Smooth muscle cell (in vitro differentiated cells): Measurements from ENCODE around the gene GALP. TPM values are rescaled to one million over a fixed set of nuclear protein-coding genes. Genes with fewer than 3 reads are reported as not detected.

Experiments used
- DNase-seq: peaks from one replicate; lab custom pipeline; 2025; ENCODE audit not compliant: unreplicated experiment; lab: John Stamatoyannopoulos, UW
- H2AFZ ChIP-seq: fragments of 200-600 bp; sonication (generic); 2 replicates; pipeline ENCODE4 v1.6.0; 2016; ENCODE audit warnings: antibody characterized with exemption, low read depth, mild to moderate bottlenecking
- H3F3A ChIP-seq: fragments of 200-600 bp; sonication (generic); 2 replicates; pipeline ENCODE4 v1.6.0; 2017; ENCODE audit warnings: antibody characterized with exemption, low read depth
- H3K27ac ChIP-seq: fragments of 200-600 bp; sonication (generic); 2 replicates; pipeline ENCODE4 v1.5.1; 2016; ENCODE audit warnings: low read depth, mild to moderate bottlenecking
- H3K27me3 ChIP-seq: fragments of 200-600 bp; sonication (generic); 2 replicates; pipeline ENCODE4 v1.6.1; 2016; ENCODE audit warnings: low read depth, mild to moderate bottlenecking
- H3K36me3 ChIP-seq: fragments of 200-600 bp; sonication (generic); 2 replicates; pipeline ENCODE4 v1.5.1; 2016; ENCODE audit warnings: low read depth
- H3K4me1 ChIP-seq: fragments of 200-600 bp; sonication (generic); 2 replicates; pipeline ENCODE4 v1.5.1; 2016; ENCODE audit warnings: low read depth
- H3K4me2 ChIP-seq: fragments of 200-600 bp; sonication (generic); 2 replicates; pipeline ENCODE4 v1.6.0; 2016; ENCODE audit warnings: mild to moderate bottlenecking
- H3K4me3 ChIP-seq: fragments of 200-600 bp; sonication (generic); 2 replicates; pipeline ENCODE4 v1.5.1; 2016; ENCODE audit warnings: mild to moderate bottlenecking
- H3K79me2 ChIP-seq: fragments of 200-600 bp; sonication (generic); 2 replicates; pipeline ENCODE4 v1.6.0; 2016; ENCODE audit warnings: low read depth, mild to moderate bottlenecking
- H3K9ac ChIP-seq: fragments of 200-600 bp; sonication (generic); 2 replicates; pipeline ENCODE4 v1.6.0; 2016; ENCODE audit warnings: low read depth
- H3K9me3 ChIP-seq: fragments of 200-600 bp; sonication (generic); replicated peaks from 2 replicates; pipeline ENCODE4 v1.5.1; 2016; ENCODE audit warnings: low read depth
- H4K20me1 ChIP-seq: fragments of 200-600 bp; sonication (generic); 2 replicates; pipeline ENCODE4 v1.6.0; 2016; ENCODE audit warnings: low read depth
- WGBS: methylation state at CpG from one replicate; pipeline ENCODE4 v1.1.7; 2016; ENCODE audit warnings: low lambda C conversion rate; 5-methylcytosine and 5-hydroxymethylcytosine counted together
- polyA plus RNA-seq: library from polyadenylated mRNA; unstranded; fragments of >200 nt; fragmentation: Nextera tagmentation; extraction: Ambion mirVana; gene quantifications from 2 replicates; pipeline ENCODE4 v1.2.1, GENCODE V29; 2016
- total RNA-seq: library from RNA; depleted of rRNA; stranded (reverse); fragments of >200 nt; gene quantifications from 2 replicates; pipeline ENCODE4 v1.2.3, GENCODE V29; 2014
- TF ChIP-seq, protein P1 (sequence below): fragments of 200-600 bp; sonication (generic); IDR thresholded peaks from 2 replicates; pipeline ENCODE4 v1.5.1; 2017; ENCODE audit warnings: borderline replicate concordance, mild to moderate bottlenecking, antibody characterized with exemption; ENCODE audit not compliant: insufficient read depth, poor library complexity, severe bottlenecking

GALP gene
- total and polyA plus RNA-seq, 2 experiments from 2014 or later = not detected

- Histone ChIP-seq H4K20me1 (peaks cover 29% of the 10 kb centered on the region), H3K4me1 (peaks cover 16% of the 10 kb centered on the region), H3K9me3 (no peaks in the 10 kb centered on the region), H3K4me2 (no peak overlapping the region), H2AFZ (no peak overlapping the region), H3K36me3 (no peaks in the 10 kb centered on the region), H3F3A (peaks cover 7% of the 10 kb centered on the region), H3K4me3 (no peak overlapping the region), H3K9ac (no peak overlapping the region), H3K27ac (no peak overlapping the region), H3K27me3 (no peaks in the 10 kb centered on the region), H3K79me2 (peaks cover 45% of the 10 kb centered on the region)
- whole genome bisulfite sequencing = 91% methylated on average over 4 of the region's 4 CpGs
- no peak for DNase-seq
- TF ChIP-seq, protein P1, sequence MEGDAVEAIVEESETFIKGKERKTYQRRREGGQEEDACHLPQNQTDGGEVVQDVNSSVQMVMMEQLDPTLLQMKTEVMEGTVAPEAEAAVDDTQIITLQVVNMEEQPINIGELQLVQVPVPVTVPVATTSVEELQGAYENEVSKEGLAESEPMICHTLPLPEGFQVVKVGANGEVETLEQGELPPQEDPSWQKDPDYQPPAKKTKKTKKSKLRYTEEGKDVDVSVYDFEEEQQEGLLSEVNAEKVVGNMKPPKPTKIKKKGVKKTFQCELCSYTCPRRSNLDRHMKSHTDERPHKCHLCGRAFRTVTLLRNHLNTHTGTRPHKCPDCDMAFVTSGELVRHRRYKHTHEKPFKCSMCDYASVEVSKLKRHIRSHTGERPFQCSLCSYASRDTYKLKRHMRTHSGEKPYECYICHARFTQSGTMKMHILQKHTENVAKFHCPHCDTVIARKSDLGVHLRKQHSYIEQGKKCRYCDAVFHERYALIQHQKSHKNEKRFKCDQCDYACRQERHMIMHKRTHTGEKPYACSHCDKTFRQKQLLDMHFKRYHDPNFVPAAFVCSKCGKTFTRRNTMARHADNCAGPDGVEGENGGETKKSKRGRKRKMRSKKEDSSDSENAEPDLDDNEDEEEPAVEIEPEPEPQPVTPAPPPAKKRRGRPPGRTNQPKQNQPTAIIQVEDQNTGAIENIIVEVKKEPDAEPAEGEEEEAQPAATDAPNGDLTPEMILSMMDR = no peak
Observed at GRCh38 chr19:56142897-56143434, 32.8 kb upstream of the GALP start.

DNA sequence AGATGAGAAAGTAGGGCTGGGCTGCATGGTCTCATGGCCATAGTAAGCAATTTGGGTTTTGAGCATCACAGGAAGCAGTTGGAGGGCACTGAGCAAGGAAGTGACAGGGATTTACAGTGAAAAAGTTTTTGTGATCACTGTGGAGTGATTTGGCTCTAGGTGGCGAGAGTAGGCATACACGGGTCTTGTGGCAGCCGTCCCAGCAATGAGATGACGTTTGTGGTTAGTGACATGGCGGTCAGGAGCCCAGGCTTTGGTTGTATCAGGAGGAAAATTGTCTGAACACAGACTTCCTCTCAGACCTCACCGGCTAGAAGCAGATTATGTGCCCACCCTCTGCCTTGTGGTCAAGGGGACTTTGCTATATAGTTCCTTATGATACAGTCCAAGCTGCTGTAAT is 31.4 kb upstream of the GALP start:
- TF ChIP-seq, protein P1 = no peak
- H4K20me1 ChIP-seq = peaks cover 29% of the 10 kb centered on the region
- H3K27me3 ChIP-seq = no peaks in the 10 kb centered on the region
- peaks cover 7% of the 10 kb centered on the region for H3F3A ChIP-seq
- 93% methylated on average over 6 of the region's 6 CpGs for WGBS
- no peak overlapping the region for H3K4me3 ChIP-seq
- H3K9ac ChIP-seq = no peak overlapping the region
- no peak overlapping the region for H3K4me2 ChIP-seq
- H3K9me3 ChIP-seq = no peaks in the 10 kb centered on the region
- no peak for DNase-seq
- peaks cover 49% of the 10 kb centered on the region for H3K79me2 ChIP-seq
- no peak overlapping the region for H2AFZ ChIP-seq
- peaks cover 16% of the 10 kb centered on the region for H3K4me1 ChIP-seq
- no peaks in the 10 kb centered on the region for H3K36me3 ChIP-seq
- no peak overlapping the region for H3K27ac ChIP-seq

- peaks cover 14% of the 10 kb centered on the region for H3K4me1 ChIP-seq
- peaks cover 34% of the 10 kb centered on the region for H4K20me1 ChIP-seq
- H3K27ac ChIP-seq = no peak overlapping the region
- H2AFZ ChIP-seq = no peak overlapping the region
- H3K4me3 ChIP-seq = no peak overlapping the region
- H3K9me3 ChIP-seq = no peaks in the 10 kb centered on the region
- peaks cover 5% of the 10 kb centered on the region for H3F3A ChIP-seq
- TF ChIP-seq, protein P1 = no peak
- H3K27me3 ChIP-seq = no peaks in the 10 kb centered on the region
- peaks cover 54% of the 10 kb centered on the region for H3K79me2 ChIP-seq
- no peak overlapping the region for H3K4me2 ChIP-seq
- 90% methylated on average over 12 of the region's 12 CpGs for WGBS
- no peak overlapping the region for H3K9ac ChIP-seq
- no peaks in the 10 kb centered on the region for H3K36me3 ChIP-seq
- no peak for DNase-seq
Observed at GRCh38 chr19:56144831-56145230, 31.0 kb upstream of the GALP start.

DNA sequence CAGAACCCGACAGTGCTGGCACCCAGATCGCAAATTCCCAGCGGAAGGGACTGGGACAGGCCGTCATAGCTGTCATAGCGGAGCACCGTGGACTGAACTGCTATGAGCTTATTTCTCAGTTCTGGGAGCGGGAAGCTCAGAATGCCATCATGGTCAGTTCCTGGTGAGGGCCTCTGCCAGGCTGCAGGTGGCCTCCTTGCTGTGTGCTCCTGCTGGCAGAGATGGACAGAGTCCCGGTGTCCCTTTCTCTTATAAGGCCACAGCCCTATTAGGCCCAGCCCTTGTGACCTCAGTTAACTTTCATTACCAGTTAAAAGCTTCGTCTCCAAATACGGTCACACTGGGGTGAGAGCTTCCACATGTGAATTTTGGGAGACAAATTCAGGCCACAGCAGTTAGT is 30.1 kb upstream of the GALP start:
- no peaks in the 10 kb centered on the region for H3K27me3 ChIP-seq
- no peak overlapping the region for H3K9ac ChIP-seq
- WGBS = 92% methylated on average over 10 of the region's 10 CpGs
- DNase-seq = no peak
- no peaks in the 10 kb centered on the region for H3K36me3 ChIP-seq
- no peak overlapping the region for H3K27ac ChIP-seq
- H3K4me2 ChIP-seq = no peak overlapping the region
- no peak overlapping the region for H3K4me3 ChIP-seq
- H3K9me3 ChIP-seq = no peaks in the 10 kb centered on the region
- H2AFZ ChIP-seq = no peak overlapping the region
- H3K79me2 ChIP-seq = peaks cover 61% of the 10 kb centered on the region
- peaks cover 9% of the 10 kb centered on the region for H3K4me1 ChIP-seq
- no peaks in the 10 kb centered on the region for H3F3A ChIP-seq
- TF ChIP-seq, protein P1 = no peak
- H4K20me1 ChIP-seq = peaks cover 41% of the 10 kb centered on the region
